CD4-positive, alpha-beta T cell treated with Interleukin-21 for 1 hour (primary cell): ENCODE data around the gene DDT.
"Not testable (repeated sequence)": the region's sequence is repeated elsewhere in the genome, so short reads cannot be mapped to it uniquely, and the experiment has no call there.

Source experiments
- DNase-seq: peaks from one replicate; pipeline ENCODE4 v3.0.0-alpha.2; 2020

Gene DDT

DNA sequence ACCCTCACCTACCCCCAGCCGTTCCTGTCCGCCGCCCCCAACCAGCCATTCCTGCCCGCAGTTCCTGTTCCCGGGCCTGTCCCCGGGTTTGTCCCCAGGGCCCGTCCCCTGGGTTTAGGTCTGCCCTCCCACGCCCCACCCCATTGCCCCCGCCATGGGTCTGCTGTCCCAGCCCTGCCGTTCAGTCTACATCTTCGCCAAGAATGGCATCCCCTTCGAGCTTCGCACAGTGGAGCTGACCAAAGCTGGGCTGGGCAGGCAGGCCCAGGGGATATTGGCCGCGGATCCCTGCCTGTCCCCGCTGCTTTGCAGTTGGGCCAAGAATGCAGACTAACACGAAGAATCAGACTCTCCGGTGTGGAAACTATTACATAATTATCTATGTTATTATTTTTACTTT, 24.5 kb downstream of the DDT start:
- DNase-seq, result not testable (repeated sequence)

DNA sequence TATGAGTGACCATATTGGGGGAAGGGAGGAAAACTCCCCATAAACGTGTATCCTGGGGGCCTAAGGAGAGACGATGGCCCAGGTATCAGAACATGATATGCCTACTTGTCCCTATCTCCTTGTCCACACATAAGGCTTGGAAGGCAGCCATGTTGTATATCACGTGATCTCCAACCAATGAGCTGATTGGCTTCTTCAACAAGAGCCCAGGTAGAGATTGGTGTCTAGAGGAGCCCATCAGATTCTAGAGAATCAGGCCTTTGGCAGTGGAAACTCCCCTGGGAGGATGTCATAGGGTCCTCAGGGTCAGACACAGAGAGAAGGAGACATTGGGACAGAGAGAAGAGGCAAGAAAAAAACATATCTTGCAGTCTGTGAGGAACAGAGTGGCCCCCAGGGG, 26.9 kb downstream of the DDT start:
- not testable (repeated sequence) for DNase-seq

DNA sequence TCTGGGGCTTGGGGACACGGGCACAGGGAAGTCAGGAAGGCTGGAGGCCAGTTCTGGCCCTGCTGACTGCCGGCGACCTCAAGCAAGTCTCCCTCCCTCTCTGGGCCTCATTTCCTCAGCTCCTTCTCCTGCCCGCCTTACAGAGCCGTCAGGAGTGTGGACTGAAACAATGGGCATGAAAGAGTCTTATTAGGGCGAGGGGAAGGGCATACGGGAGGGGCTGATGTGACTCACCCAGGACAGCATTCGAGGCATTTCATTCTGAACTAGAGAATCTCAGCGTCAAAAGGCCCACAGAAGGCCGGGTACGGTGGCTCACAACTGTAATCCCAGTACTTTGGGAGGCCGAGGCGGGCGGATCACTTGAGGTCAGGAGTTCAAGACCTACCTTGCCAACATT, 34.1 kb downstream of the DDT start:
- DNase-seq, result not testable (repeated sequence)

DNA sequence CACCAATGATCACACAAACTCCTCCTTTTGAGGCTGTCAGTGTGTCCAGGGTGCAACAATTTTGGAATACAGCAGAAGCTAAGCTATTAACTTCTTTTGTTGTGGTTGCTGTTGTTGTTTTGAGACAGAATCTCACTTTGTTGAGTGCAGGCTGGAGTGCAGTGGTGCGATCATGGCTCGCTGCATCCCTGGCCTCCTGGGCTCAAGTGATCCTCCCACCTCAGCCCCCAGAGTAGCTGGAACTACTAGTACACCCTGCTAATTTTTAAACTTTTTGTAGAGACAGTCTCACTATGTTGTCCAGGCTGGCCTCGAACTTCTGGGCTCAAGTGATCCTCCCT, 35.3 kb downstream of the DDT start:
- no peak for DNase-seq

DNA sequence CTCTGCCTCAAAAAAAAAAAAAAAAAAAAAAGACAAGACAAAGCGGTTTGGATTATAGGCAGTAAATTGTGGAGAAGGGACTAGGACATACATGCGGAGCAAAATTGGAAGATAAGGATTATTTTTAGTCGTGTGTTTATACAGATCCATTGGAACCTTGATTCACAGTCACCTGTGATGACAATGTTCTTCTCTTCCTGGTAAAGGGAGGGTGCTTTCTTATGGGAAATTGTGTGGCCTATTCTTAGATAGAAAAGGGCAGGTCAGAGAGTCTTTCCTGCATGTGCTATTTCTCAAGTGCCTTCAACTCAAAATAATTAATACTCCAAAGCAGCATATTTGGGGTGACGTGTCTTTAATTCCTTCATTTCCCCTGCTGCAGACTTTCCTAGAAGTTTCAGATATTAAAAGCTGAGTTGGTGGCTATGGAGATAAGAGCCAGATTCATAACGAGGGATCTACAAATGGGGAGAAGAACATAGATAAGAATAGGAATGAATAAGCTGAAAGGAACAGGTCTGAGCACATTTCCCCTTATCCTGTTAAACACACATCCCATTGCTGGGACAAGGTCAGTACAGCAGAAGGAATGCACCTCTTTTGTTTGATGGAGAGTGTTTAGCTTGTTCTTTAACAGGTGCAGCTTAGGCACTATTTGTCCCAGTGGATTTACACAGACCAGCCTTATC, 35.8 kb downstream of the DDT start:
- DNase-seq, result no peak

DNA sequence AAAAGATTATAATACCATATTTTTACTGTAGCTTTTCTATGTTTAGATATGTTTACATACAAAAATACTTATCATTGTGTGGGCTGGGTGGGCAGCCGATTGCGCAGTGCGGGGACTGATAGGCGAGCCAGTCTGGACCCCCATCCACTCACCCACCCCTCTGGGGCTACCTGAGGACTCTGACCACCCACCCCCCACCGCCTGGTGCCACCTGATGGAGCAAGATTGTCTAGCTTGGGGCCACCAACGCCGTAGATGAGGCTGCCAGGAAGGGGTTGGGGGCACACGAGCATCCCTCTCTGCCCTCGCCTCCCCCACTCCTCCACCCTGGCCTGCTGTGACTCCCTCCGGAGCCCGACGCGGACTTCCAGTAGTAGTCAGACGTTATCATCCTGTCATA, 47.7 kb downstream of the DDT start:
- DNase-seq, result no peak

DNA sequence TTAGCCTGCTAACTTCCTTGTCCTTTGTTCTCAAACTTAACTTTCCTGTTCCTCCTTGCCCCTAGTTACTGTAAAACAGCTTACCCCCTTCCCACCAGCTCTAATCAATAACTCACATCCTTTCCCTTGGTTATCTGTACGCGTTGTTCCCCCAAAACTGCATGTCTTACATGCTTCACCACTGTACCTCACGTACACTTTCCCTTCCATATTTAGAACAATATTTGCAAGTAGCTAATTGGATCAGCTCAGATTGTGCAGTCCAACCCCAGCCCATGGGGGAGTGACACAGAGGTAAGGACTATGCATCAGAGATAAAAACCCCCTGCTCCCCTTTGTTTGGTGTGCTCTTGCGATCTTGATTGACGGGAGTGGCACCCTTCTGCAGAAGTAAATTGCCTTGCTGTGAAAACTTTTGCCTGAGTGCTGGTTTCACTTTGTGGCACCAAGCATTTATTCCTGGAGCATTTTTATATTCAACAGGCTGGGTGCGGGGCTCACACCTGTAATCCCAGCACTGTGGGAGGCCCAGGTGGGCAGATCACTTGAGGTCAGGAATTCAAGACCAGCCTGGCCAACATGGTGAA, 49.1 kb downstream of the DDT start:
- no peak for DNase-seq

DNA sequence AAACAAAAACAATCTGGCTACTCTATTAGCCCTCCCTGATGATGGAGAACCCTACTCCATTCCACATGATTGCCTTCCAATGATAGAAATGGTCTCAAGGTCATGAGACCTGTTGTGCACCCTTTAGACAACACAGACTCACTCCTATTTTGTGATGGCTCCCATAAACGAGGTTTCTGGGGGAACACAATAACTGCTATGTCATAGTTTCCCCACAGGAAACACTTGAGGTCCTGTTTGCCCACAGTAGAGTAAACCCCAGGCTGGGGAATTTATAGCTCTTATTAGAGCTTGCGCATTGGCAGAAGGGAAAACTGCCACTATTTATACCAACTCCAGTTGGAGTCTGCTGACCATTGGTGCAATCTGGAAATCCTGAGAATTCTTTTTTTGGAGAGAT, 51.3 kb downstream of the DDT start:
- DNase-seq, result no peak

DNA sequence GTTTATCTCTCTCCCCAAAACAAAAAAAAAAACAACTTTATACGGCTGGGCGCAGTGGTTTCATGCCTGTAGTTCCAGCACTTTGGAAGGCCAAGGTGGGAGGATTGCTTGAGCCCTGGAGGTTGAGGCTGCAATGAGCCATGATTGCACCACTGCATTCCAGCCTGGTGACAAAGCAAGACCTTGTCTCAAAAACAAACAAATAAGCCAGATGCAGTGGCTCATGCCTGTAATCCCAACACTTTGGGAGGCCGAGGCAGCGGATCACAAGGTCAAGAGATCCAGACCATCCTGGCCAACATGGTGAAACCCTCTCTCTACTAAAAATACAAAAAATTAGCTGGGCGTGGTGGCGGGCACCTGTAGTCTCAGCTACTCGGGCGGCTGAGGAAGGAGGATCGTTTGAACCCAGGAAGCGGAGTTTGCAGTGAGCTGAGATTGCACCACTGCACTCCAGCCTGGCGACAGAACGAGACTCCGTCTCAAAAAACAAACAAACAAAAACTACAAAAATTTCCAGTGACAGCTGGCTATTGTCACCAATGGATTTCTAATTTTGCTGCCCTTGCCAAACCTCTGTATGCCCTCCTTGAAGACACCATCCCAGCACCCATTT, 52.5 kb downstream of the DDT start:
- DNase-seq, result not testable (repeated sequence)
